GM19099 (cell line): ENCODE data around the gene STING1.

Source experiments
- POLR2A ChIP-seq: IDR thresholded peaks from 3 replicates; pipeline ENCODE4 v1.6.1; 2011; ENCODE audit warnings: low read depth; ENCODE audit not compliant: insufficient read length; ENCODE audit errors: extremely low read depth

The STING1 gene

GRCh38 chr5:139495638-139496435 is 13.3 kb upstream of the STING1 start:
- no peak for TF ChIP-seq POLR2A

- TF ChIP-seq POLR2A = no peak
Observed at GRCh38 chr5:139494832-139495231, 12.3 kb upstream of the STING1 start.

- no peak for TF ChIP-seq POLR2A
Observed at GRCh38 chr5:139494256-139494655, 11.7 kb upstream of the STING1 start.

DNA sequence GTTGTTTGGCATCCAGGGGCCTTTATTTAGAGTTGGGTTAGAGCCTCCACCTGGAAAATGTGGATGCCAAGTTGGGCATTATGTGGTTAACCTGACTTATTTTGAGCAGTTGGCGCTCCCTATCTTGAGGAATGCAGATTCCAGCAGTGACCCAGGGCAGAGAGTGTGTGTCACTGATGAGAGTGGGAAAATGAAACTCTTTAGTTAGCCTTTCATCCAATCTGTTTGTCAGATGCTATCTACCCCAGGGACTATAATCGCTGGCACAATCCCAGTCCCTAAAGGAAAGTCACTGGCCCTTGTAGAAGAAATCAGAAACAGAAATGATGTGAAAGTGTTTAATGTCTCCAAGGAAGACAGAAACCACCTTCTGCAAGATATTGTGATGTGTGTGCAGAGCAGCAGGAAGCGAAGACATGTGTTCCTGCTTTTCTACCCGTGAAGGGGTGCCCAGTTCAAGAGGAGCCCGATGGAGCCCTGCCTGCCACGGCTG is 10.2 kb upstream of the STING1 start:
- TF ChIP-seq POLR2A = no peak

DNA sequence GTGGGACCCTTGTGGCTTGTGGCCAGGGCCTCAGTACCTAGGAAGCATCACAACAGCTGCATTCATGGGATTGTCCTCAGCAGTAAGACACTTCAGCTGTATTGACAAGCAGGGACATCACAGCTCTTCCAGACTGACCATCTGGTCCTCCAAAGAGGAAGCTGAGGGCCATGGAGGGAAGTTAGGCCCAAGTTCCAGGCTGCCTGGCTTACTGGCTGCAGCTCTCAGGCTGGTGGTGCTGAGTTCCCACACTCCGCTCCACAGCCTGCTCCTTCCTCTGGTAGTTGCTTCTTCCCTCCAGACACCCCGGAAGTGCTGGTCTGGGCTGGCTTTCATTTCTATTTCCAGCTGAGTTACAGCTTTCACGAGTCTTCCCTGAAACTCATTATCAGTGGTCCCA is 5.7 kb upstream of the STING1 start:
- TF ChIP-seq POLR2A = no peak

DNA sequence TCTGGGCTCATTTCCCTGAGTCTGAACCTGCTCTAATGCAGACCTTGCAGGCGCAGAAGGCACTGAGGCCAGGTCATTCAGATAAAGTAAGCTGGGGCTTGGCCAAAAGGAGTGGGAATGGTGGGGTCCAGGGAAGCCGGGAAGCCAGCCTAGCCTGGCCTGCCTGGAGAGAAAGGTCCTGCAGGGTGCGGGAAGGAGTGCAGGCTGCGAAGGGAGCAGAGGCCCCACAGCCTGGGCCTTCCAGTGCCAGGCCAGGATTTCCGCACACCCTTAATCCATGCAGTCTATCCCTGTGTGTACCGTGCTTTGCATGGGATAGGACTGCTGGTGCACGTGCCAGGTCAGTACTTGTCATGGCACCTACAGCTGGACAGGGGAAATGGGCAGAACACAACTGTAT is 3.6 kb upstream of the STING1 start:
- TF ChIP-seq POLR2A = no peak

GRCh38 chr5:139481580-139482049 is 943 bp downstream of the STING1 start:
- TF ChIP-seq POLR2A = no peak

DNA sequence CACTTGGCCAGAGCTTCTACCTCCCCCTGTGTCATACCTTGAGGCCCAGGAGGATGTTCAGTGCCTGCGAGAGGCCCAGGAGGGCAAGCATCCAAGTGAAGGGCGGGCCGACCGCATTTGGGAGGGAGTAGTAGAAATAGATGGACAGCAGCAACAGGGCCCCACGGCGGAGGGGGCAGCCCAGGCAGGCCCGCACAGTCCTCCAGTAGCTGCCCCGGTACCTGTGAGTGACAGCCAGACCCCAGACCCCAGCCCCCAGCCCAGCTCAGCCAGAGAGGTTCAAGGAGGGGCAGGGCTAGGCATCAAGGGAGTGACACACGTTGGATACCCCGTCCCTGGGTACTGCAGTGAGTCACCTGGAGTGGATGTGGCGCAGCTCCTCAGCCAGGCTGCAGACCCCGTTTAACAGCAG is 1.4 kb downstream of the STING1 start:
- TF ChIP-seq POLR2A = no peak

GRCh38 chr5:139475865-139476617 is 6.5 kb downstream of the STING1 start:
- no peak for TF ChIP-seq POLR2A

DNA sequence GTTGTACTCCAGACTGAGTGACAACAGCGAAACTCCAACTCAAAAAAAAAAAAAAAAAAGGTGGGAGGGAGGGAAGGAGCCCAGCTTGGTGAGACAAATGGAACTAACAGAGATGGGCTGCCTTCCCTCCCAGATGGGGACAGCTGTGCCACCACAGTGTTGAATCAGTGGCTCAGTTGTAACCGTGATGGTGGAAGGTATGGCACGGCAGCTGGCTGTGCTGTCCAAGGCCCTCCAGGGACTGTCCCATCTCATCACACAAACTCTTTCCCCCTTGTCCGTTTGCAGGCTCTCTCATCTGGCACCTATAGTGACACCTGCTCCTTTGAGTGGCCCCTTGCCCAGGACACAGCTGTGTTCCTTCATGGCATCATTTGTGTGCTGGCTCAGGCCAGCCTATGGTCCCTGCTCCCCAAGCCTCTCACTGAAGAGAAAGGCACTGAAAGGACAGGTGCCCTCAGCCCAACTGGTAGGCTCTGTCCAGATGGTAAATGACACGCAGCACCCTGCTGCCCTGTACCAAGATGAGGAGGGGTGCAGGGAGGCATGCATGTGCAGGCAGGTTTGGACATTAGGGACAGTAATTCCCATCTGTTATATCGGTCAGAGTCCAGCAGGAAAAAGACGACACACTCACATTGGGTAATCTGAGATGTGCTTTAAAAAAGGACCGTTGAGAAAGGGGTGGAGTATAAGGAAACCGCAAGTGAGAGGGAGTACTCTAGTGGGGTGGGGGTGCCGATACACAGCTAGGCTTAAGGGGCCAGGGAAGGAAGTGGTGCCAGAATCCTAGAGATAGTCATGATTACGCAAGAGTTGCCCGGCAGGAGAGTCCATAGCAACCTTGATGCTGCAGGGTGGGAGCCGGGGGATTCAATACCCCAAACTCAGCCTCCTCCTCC is 7.4 kb downstream of the STING1 start:
- TF ChIP-seq POLR2A = no peak

DNA sequence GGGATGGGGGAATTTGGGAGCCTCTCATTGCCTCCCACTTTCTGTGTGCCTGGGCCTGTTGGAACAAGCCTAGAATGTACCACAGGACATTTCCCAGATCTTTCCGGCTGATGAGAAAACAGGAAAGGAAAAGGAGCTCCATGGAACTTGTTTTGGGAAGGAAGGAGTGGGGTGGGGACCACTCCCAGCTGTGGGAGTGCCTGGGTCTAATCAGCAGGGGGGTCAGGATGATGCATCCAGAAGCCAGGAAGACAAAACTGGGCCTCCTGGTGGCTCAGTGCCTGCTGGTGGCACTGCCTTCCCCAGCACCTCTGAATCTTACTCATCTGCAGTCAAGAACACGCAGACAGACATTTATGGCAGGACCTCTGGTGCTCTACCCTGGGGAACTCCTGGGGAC is 9.0 kb downstream of the STING1 start:
- TF ChIP-seq POLR2A = no peak

GRCh38 chr5:139473105-139473504 is 9.5 kb downstream of the STING1 start:
- TF ChIP-seq POLR2A = no peak

DNA sequence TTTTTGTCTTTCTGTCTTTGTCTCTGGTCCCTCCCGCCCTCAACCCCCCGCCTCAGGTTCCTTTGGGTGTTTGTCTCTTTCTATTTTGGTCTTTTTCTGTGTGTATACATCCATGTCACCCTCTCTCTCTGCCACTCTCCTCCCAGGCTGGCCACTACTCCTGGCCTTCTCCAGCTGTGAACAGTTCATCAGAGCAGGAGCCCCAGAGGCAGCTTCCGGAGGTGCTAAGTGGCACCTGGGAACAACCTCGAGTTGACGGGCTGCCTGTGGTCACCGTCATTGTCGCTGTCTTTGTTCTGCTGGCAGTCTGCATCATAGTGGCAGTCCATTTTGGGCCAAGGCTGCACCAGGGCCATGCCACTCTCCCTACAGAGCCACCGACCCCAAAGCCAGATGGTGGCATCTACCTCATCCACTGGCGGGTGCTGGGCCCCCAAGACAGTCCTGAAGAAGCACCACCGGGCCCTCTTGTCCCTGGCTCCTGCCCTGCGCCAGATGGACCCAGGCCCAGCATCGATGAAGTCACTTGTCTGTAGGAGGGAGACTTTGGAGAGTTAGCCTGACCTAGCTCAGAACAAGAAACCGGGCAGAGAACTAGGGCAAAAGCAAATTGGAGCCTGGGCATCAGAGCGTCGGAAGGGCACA is 10.1 kb downstream of the STING1 start:
- no peak for TF ChIP-seq POLR2A

DNA sequence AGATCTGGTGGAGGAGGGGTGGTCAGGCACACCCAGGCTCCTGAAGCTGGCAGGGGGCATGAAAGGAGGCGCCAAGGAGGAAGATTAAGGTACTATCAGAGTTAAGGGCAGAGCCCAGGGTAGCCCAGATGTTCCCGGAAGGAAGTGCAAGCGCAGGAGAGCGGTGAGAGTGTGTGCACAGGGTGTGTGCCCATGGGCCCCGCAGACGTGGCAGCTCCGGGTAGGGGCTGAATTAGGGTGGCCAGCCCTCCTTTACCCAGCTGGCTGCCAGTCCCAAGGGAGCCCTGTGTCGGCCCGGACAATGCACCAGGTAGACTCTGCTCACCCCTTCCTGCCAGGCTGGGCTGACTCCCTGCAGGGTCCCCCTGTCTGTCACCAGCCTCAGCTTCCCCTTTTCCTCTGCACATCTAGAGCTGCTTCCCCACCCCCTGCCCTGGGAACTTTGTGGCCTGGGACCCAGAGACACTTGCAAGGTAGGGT is 11.7 kb downstream of the STING1 start, which contains the start of gene SMIM33:
Gene SMIM33 (plus strand): TSS at position 184 of the 480 bp plus-strand sequence. CDS start 118 bp downstream, at position 302.
- no peak for TF ChIP-seq POLR2A
